Duodenal mucosa (tissue), 2 donors: ENCODE results near the gene TARS3.
A peak's percentile ranks its signal among the peaks of the same experiment; 100 is the strongest.
"Not testable (repeated sequence)": the region's sequence is repeated elsewhere in the genome, so short reads cannot be mapped to it uniquely, and the experiment has no call there.

Experiments
- H3K27ac ChIP-seq: one replicate; pipeline ENCODE4 v1.7.0; 2013; ENCODE audit warnings: low read depth, low read length
- H3K27me3 ChIP-seq, 2 donors: one replicate each; pipeline ENCODE4 v1.7.0; 2013; ENCODE audit warnings: low read length in 2 of 2, control low read depth in 1 of 2; ENCODE audit not compliant: insufficient read depth in 2 of 2, control insufficient read depth in 1 of 2
- H3K36me3 ChIP-seq, 2 donors: one replicate each; pipeline ENCODE4 v1.7.0; 2013; ENCODE audit warnings: low read length in 2 of 2, control low read depth in 1 of 2; ENCODE audit not compliant: insufficient read depth in 2 of 2, control insufficient read depth in 1 of 2
- H3K4me1 ChIP-seq, 2 donors: one replicate each; pipeline ENCODE4 v1.7.0; 2013; ENCODE audit warnings: low read length in 2 of 2, control low read depth in 1 of 2; ENCODE audit not compliant: insufficient read depth in 2 of 2, control insufficient read depth in 1 of 2
- H3K4me3 ChIP-seq, 2 donors: one replicate each; pipeline ENCODE4 v1.7.0; 2013; ENCODE audit warnings: low read length in 2 of 2, low read depth in 1 of 2
- H3K9ac ChIP-seq, 2 donors: one replicate each; pipeline ENCODE4 v1.7.0; 2013; ENCODE audit warnings: low read length in 2 of 2, low read depth in 1 of 2
- H3K9me3 ChIP-seq, 2 donors: one replicate each; pipeline ENCODE4 v1.7.0; 2013; ENCODE audit warnings: low read length in 2 of 2, control low read depth in 1 of 2; ENCODE audit not compliant: control insufficient read depth in 1 of 2

The TARS3 gene

GRCh38 chr15:101660005-101660404 is 64.3 kb downstream of the TARS3 start:
- Histone ChIP-seq H3K27ac (no peak overlapping the region), H3K9ac (no peak overlapping the region), H3K4me3 (no peak overlapping the region), H3K27me3 (no peaks in the 10 kb centered on the region), H3K9me3 (no peaks in the 10 kb centered on the region), H3K4me1 (peaks cover 7 to 8% of the 10 kb centered on the region in 2 donors), H3K36me3 (peaks cover 7 to 23% of the 10 kb centered on the region in 2 donors)

DNA sequence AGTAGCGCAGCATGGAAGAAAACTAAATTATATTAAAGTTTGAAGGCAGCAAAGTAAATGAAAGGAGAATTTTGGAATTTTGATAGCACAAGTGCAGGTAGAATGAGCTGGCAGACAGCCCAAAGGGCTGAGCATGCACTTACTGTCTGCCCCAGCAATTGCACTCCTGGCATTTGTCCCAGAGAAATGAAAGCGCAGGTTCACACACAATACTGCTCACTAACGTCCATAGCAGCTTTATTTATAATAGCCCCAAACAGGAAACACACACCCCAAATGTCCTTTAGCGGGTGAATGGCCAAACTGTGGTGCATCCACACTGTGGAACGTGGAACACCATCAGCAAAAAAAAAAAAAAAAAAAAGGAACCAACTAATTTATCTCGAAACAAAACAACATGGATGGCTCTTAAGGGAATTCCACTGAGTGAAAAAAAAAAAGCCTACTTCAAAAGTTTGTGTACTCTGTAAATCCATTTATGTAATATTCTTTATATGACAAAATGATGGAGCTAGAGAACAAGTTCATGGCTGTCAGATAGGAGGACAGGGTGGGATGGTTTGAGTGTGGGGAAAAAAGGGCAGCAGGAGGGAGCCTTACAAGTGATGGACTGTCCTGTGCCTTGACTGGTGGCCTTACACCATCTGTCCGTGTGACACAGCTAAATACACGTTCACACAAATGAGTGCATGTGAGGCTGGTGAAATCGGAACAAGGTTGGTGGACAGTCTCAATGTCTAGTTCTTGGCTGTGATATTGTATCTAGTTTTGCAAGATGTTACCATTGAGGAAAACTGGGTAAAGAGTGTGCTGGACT is 66.1 kb downstream of the TARS3 start:
- Histone ChIP-seq H3K9me3 (no peaks in the 10 kb centered on the region), H3K36me3 (peaks cover 7 to 23% of the 10 kb centered on the region in 2 donors), H3K27ac (no peak overlapping the region), H3K4me1 (peaks cover 7 to 8% of the 10 kb centered on the region in 2 donors), H3K4me3 (no peak overlapping the region), H3K27me3 (no peaks in the 10 kb centered on the region), H3K9ac (no peak overlapping the region)

DNA sequence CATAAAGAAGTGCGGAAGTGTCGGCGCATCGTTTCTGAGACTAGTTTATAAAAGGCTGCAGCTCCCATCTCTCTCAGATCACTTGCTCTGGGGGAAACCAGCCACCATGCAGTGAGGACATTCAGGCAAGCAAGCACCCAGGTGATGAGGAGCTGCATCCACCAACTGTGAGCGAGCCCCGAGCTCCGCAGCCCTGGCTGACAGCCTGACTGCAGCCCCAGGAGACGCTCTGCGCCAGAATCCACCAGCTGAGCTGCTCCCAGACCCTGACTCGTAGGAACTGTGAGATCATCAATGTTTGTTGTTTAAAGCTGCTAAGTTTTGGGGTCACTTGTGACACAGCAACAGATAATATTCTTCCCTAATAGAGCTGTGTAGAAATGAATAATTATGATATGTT is 67.1 kb downstream of the TARS3 start:
- H3K36me3 ChIP-seq, result peaks cover 7 to 23% of the 10 kb centered on the region in 2 donors
- no peak overlapping the region for H3K4me3 ChIP-seq
- H3K9me3 ChIP-seq, result no peaks in the 10 kb centered on the region
- no peak overlapping the region for H3K9ac ChIP-seq
- H3K27me3 ChIP-seq, result no peaks in the 10 kb centered on the region
- H3K27ac ChIP-seq, result no peak overlapping the region
- H3K4me1 ChIP-seq, result peaks cover 8 to 11% of the 10 kb centered on the region in 2 donors

GRCh38 chr15:101654624-101655337 is 69.5 kb downstream of the TARS3 start:
- H3K9ac ChIP-seq, H3K4me3 ChIP-seq, H3K9me3 ChIP-seq, H3K27ac ChIP-seq, H3K36me3 ChIP-seq, H3K27me3 ChIP-seq: not testable (repeated sequence)
- peaks cover 24 to 26% of the 10 kb centered on the region in 2 donors for H3K4me1 ChIP-seq

DNA sequence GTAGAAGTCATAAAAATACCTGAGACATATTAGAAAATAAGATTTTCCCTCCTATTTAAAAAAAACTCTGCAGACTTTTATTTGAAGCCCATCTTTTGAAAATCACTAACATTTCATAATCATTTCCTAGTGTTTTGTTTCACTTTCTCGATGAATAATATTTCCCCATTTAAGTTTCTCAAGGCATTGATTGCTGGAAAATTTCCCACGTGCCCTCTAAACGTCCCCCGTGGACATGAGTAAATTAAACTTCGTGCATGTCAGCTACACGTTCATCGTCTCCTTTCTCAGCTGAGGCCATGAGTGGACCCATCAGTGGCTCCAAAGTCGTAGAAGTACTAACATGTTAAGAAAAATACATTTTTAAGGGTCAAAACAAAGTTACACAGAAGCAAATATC is 70.1 kb downstream of the TARS3 start:
- Histone ChIP-seq H3K4me1 (peaks cover 24 to 26% of the 10 kb centered on the region in 2 donors), H3K27ac (no peak overlapping the region), H3K36me3 (peaks cover 3 to 6% of the 10 kb centered on the region in 2 donors), H3K9me3 (no peaks in the 10 kb centered on the region), H3K27me3 (no peaks in the 10 kb centered on the region), H3K9ac (no peak overlapping the region), H3K4me3 (no peak overlapping the region)

- peak overlapping the region; percentile 96 to 97 for H3K4me3 ChIP-seq
- H3K36me3 ChIP-seq, result peaks cover 12% of the 10 kb centered on the region in 2 donors
- no peaks in the 10 kb centered on the region for H3K9me3 ChIP-seq
- H3K27ac ChIP-seq, result peak overlapping the region; percentile 95
- peaks cover 23% of the 10 kb centered on the region in 2 donors for H3K4me1 ChIP-seq
- peak overlapping the region; percentile 96 to 97 for H3K9ac ChIP-seq
- no peaks in the 10 kb centered on the region for H3K27me3 ChIP-seq
Measured at GRCh38 chr15:101652786-101653430, 71.4 kb downstream of the TARS3 start.

GRCh38 chr15:101652098-101652785 is 72.0 kb downstream of the TARS3 start, which contains the start of gene TM2D3:
Gene TM2D3, minus strand, starts transcription at chr15:101652381. Its CDS starts 20 bp downstream, at chr15:101652361.
- Histone ChIP-seq H3K36me3 (peaks cover 12 to 17% of the 10 kb centered on the region in 2 donors), H3K9ac (peak within 1 kb of the TSS; percentile 96 to 97), H3K27ac (peak within 1 kb of the TSS; percentile 95), H3K27me3 (no peaks in the 10 kb centered on the region), H3K4me3 (peak within 1 kb of the TSS; percentile 96 to 97), H3K9me3 (no peaks in the 10 kb centered on the region), H3K4me1 (peaks cover 19 to 21% of the 10 kb centered on the region in 2 donors)

- peaks cover 19 to 21% of the 10 kb centered on the region in 2 donors for H3K4me1 ChIP-seq
Measured at GRCh38 chr15:101651554-101652097, 72.6 kb downstream of the TARS3 start.

GRCh38 chr15:101650145-101650544 is 74.1 kb downstream of the TARS3 start:
- H3K4me3 ChIP-seq, result no peak overlapping the region
- peaks cover 19 to 21% of the 10 kb centered on the region in 2 donors for H3K4me1 ChIP-seq
- peaks cover 15 to 25% of the 10 kb centered on the region in 2 donors for H3K36me3 ChIP-seq
- no peaks in the 10 kb centered on the region for H3K9me3 ChIP-seq
- H3K27me3 ChIP-seq, result no peaks in the 10 kb centered on the region
- H3K9ac ChIP-seq, result peak overlapping the region in 1 of 2 donors; percentile 18
- H3K27ac ChIP-seq, result no peak overlapping the region

More at GRCh38 chr15:101651554-101652097, 72.6 kb downstream of the TARS3 start:
- Histone ChIP-seq H3K36me3 (peaks cover 12 to 22% of the 10 kb centered on the region in 2 donors), H3K27me3 (no peaks in the 10 kb centered on the region), H3K4me3 (peak overlapping the region; percentile 96 to 97), H3K9ac (peak overlapping the region; percentile 96 to 97), H3K27ac (peak overlapping the region; percentile 95), H3K9me3 (no peaks in the 10 kb centered on the region)
